BLaER1 treated with 17β-estradiol and CSF1 and Interleukin-3, amounts not matched to agents 10 nM and 100 nM (cell line): ENCODE measurements around the gene CNRIP1.

Source experiments
- H3K27ac ChIP-seq, 11 experiments: shearing (Covaris generic); formaldehyde crosslinking; 2 replicates each; pipeline ENCODE4 v1.8.1; 2022
- H3K27me3 ChIP-seq, 11 experiments: shearing (Covaris generic); formaldehyde crosslinking; 2 replicates each; pipeline ENCODE4 v1.8.1; 2022
- H3K36me3 ChIP-seq, 11 experiments: shearing (Covaris generic); formaldehyde crosslinking; 2 replicates each; pipeline ENCODE4 v1.8.1; 2022
- H3K4me1 ChIP-seq, 10 experiments: shearing (Covaris generic); formaldehyde crosslinking; 2 replicates each; pipeline ENCODE4 v1.8.1; 2022
- H3K4me2 ChIP-seq, 11 experiments: shearing (Covaris generic); formaldehyde crosslinking; 2 replicates each; pipeline ENCODE4 v1.8.1; 2022
- H3K4me3 ChIP-seq, 10 experiments: shearing (Covaris generic); formaldehyde crosslinking; 2 replicates each; pipeline ENCODE4 v1.8.1; 2022
- H3K9ac ChIP-seq, 11 experiments: shearing (Covaris generic); formaldehyde crosslinking; 2 replicates each; pipeline ENCODE4 v1.8.1; 2022
- H3K9me3 ChIP-seq, 11 experiments: shearing (Covaris generic); formaldehyde crosslinking; replicated peaks in 1 of 11; 2 replicates each; pipeline ENCODE4 v1.8.1; 2022
- H4K20me1 ChIP-seq, 11 experiments: shearing (Covaris generic); formaldehyde crosslinking; 2 replicates each; pipeline ENCODE4 v1.8.1; 2022
- Cebpa-rat ChIP-seq, 11 experiments: shearing (Covaris generic); IDR thresholded peaks; 2 replicates each; pipeline ENCODE4 v1.8.1; 2022

Gene CNRIP1

DNA sequence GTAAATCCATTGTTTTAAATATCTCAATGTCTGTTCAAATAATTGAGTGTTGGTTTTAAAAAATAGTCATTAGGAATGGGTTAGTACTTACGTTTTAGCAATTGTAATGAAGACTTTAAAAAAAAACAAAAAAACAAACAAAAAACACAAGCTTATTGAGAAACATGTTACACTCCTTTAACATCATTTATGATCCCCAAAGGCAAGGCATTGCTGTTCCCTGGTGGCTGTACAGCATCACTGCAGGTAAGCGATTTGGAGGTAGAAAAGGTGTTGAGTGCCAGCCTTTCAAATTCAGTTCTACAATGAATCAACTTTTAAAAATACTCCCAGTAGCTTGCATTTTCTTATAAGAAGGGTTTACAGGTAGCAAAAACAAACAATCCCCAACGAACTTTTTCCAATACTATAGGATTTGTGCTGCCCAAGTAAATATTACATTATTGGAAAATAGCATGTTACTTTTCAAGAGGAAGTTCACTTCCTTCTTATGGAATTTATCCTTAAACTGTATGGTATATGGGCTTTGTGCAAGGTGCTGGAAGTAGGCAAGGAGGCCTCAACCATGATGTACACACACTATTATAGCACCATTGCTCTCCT, 27.5 kb downstream of the CNRIP1 start:
- Histone ChIP-seq H3K4me1 (peaks cover 12 to 72% (median 15%) of the 10 kb centered on the region in 10 experiments), H3K9me3 (no peaks in the 10 kb centered on the region)

DNA sequence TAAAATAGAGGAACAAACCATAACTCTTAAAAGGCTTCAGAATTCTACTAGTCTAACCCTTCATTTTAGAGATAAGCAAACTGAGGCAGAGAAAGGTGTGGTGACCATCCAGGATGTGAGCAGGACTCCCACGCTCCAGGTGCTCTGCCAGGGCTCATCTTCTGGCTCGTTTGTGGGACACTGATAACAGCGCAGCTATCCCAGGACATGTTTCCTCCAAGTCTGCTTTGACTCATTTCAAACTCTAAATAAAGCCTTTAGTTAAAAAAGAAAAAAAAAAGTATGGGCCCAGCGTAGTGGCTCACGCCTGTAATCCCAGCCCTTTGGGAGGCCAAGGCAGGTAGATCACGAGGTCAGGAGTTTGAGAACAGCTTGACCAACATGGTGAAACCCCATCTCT, 28.4 kb downstream of the CNRIP1 start:
- peak overlapping the region in 3 of 11 experiments; percentile 13 to 20 (median 15); a peak in 1 of 22 replicates for H3K9ac ChIP-seq
- H3K4me1 ChIP-seq = peaks cover 12 to 80% (median 15%) of the 10 kb centered on the region in 10 experiments
- no peak overlapping the region for H3K4me3 ChIP-seq

More for the DNA sequence above, 27.5 kb downstream of the CNRIP1 start:
- no peak for TF ChIP-seq Cebpa-rat (IDR thresholded peaks at IDR 0.05)
- peak overlapping the region in 1 of 11 experiments; percentile 4; a peak in 1 of 22 replicates for H3K4me2 ChIP-seq
- H4K20me1 ChIP-seq = no peaks in the 10 kb centered on the region
- no peak overlapping the region for H3K4me3 ChIP-seq
- no peak overlapping the region for H3K27ac ChIP-seq
- H3K36me3 ChIP-seq = no peaks in the 10 kb centered on the region
- H3K9ac ChIP-seq = no peak overlapping the region
- H3K27me3 ChIP-seq = no peaks in the 10 kb centered on the region

DNA sequence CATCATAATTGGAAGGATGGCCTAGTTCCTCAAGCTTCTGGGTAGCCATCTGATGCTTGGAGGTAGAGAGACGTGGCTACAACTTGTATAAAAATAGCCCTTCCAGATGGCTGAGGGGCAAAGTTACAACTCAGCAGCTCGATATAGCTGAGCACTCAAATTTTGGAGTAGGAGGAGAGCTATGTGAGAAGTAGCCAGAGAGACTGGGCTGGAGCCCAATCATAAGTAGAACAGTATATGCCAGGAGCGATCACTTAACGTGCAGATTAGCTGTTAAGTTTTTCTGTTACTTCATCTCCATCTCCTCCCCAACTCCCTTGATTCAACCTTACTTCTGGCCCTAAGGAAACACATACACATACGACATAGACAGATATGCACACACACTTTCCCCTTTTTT, 28.8 kb downstream of the CNRIP1 start:
- no peak overlapping the region for H3K4me3 ChIP-seq
- no peaks in the 10 kb centered on the region for H3K9me3 ChIP-seq
- H3K27me3 ChIP-seq = no peaks in the 10 kb centered on the region
- no peaks in the 10 kb centered on the region for H4K20me1 ChIP-seq
- no peak for TF ChIP-seq Cebpa-rat (IDR thresholded peaks at IDR 0.05)
- H3K9ac ChIP-seq = peak overlapping the region in 3 of 11 experiments; percentile 13 to 18 (median 15); a peak in 1 of 22 replicates
- H3K27ac ChIP-seq = peak overlapping the region in 3 of 11 experiments; percentile 51 to 61 (median 56); a peak in 5 of 22 replicates
- H3K4me1 ChIP-seq = peaks cover 11 to 80% (median 15%) of the 10 kb centered on the region in 10 experiments
- peak overlapping the region in 3 of 11 experiments; percentile 25 to 78 (median 57); a peak in 6 of 22 replicates for H3K4me2 ChIP-seq
- H3K36me3 ChIP-seq = no peaks in the 10 kb centered on the region

More for the DNA sequence above, 28.4 kb downstream of the CNRIP1 start:
- Histone ChIP-seq H3K36me3 (no peaks in the 10 kb centered on the region), H3K9me3 (no peaks in the 10 kb centered on the region), H3K27me3 (no peaks in the 10 kb centered on the region), H3K27ac (peak overlapping the region in 3 of 11 experiments; percentile 11 to 61 (median 51); a peak in 5 of 22 replicates), H4K20me1 (no peaks in the 10 kb centered on the region), H3K4me2 (peak overlapping the region in 3 of 11 experiments; percentile 25 to 78 (median 57); a peak in 6 of 22 replicates)
- TF ChIP-seq Cebpa-rat (IDR thresholded peaks at IDR 0.05) = no peak

DNA sequence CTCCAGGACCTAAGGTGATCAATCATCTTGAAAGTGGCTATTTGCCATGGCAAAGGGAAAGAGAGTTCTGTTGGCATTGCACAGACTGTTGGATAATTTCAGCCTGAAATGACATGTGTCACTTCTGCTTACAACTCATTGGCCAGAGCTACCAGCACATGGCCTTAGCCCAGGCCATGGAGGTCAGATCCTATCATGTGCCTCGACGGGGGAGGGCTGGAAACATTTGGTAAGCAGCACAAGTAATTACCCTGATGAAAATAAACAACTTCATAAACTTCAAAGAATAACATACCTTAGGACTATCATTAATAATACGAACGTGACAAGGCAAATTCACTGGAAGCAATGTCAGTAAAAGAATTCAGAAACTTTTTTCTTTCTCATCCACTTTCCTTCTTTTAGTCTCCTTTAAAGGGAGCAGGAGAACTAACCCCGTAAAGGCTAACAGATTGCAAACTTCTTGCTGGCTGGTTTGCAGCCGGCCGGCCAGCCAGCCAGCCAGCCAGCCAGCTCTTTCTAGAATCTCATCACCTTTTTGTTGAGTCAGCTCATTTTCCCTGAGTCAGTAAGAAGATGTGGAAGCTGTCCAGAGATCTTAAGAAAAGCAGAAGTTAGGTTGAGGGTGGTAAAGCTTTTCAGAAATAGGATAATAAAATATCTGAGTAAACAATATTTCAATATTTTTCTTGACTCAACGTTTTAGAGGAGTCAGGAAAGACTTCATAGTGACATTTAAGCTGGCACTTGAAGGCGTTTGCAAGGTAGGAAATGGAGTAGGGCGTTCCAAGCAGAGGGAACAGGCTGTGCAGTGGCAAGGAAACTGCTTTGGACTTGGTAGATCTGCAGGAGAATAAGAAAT, 31.9 kb downstream of the CNRIP1 start:
- Histone ChIP-seq H4K20me1 (no peaks in the 10 kb centered on the region), H3K36me3 (no peaks in the 10 kb centered on the region), H3K4me3 (peak overlapping the region in 1 of 10 experiments; percentile 15; a peak in 2 of 20 replicates), H3K9me3 (no peaks in the 10 kb centered on the region), H3K27ac (peak overlapping the region in 5 of 11 experiments; percentile 39 to 76 (median 62); a peak in 8 of 22 replicates), H3K9ac (peak overlapping the region in 3 of 11 experiments; percentile 35 to 64 (median 57); a peak in 5 of 22 replicates), H3K27me3 (no peaks in the 10 kb centered on the region), H3K4me1 (peaks cover 0 to 78% (median 2%) of the 10 kb centered on the region in 10 experiments; a peak in 9 of 20 replicates), H3K4me2 (peak overlapping the region in 4 of 11 experiments; percentile 64 to 82 (median 78); a peak in 8 of 22 replicates)
- no peak for TF ChIP-seq Cebpa-rat (IDR thresholded peaks at IDR 0.05)

DNA sequence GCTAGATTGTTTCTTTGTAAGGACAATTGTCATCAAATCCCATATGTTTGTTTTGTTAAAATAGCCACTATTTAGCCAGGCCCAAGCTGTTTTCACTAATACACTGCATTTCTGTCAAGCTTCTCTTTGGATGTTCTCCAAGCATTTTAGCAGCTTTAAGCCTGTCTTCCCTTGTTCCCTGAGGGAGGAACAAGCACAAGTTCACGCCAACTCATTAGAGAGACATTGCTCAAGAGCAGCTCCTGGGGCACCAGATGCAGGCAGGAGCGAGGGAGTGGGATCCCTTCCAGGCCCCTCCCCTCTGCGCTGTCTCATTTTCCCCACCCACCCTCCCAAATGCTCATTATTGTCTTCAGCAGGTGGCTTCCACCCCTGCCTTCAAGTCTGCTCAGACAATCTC, 34.9 kb downstream of the CNRIP1 start:
- TF ChIP-seq Cebpa-rat (IDR thresholded peaks at IDR 0.05) = no peak
- Histone ChIP-seq H3K27ac (no peak overlapping the region), H3K4me2 (peak overlapping the region in 2 of 11 experiments; percentile 17 to 31; a peak in 1 of 22 replicates), H3K9ac (no peak overlapping the region), H4K20me1 (no peaks in the 10 kb centered on the region), H3K4me3 (no peak overlapping the region), H3K27me3 (no peaks in the 10 kb centered on the region), H3K4me1 (peaks cover 0 to 49% (median 2%) of the 10 kb centered on the region in 10 experiments; a peak in 10 of 20 replicates), H3K36me3 (no peaks in the 10 kb centered on the region), H3K9me3 (no peaks in the 10 kb centered on the region)

DNA sequence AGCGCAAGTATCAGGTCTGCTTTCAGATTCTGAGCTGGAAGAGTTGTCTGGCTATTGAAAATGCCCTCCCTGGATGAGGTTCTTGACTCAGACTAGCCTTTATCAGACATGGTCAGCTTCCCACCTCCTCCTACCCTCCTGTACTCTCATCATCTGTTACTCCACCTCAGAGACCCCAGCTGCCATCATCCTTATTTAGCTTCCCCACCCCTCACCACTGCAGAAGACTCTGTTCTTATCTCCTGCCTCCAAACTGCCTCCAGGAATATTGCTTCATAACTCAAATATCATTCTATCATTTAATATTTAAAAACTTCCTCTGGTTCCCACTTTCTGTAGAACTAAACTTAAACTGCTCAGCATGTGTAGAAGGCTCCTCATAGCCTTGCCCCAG, 36.3 kb downstream of the CNRIP1 start:
- Histone ChIP-seq H3K27ac (no peak overlapping the region), H3K9ac (no peak overlapping the region), H3K9me3 (no peaks in the 10 kb centered on the region), H3K4me3 (no peak overlapping the region), H4K20me1 (no peaks in the 10 kb centered on the region), H3K4me2 (no peak overlapping the region), H3K27me3 (no peaks in the 10 kb centered on the region), H3K36me3 (no peaks in the 10 kb centered on the region), H3K4me1 (peaks cover 0 to 34% (median 12%) of the 10 kb centered on the region in 10 experiments; a peak in 14 of 20 replicates)
- no peak for TF ChIP-seq Cebpa-rat (IDR thresholded peaks at IDR 0.05)

DNA sequence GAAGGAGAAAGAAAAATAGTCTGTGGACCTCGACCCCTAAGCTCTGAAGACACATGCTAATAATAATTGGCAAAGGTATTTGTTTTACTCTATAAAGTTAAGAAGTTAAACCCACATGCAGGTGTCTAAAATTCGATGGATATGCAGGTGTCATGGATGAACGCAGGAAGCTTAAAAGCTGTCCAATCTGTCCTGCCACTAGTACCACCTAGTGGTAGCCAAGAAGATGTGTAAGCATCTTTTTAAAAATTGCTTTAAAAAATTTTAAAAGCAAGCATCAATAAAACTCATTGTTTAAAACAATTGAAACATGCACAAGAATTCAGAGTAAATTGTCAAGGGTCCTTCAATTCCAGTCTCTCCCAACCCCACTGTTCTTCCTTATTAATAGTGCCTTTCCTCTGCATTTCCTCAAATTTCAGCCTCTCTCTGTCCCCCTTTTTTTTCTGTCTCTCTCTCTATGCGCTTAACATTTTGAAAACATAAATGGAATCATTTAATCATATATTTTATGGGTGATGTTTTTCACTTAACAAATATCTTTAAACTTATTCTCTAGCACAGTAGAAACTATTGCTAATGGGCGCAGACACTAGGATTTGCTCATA, 36.8 kb downstream of the CNRIP1 start:
- no peak overlapping the region for H3K27ac ChIP-seq
- H3K36me3 ChIP-seq = no peaks in the 10 kb centered on the region
- H3K4me1 ChIP-seq = peaks cover 0 to 29% (median 12%) of the 10 kb centered on the region in 10 experiments; a peak in 12 of 20 replicates
- no peaks in the 10 kb centered on the region for H3K9me3 ChIP-seq
- no peak for TF ChIP-seq Cebpa-rat (IDR thresholded peaks at IDR 0.05)
- no peak overlapping the region for H3K4me2 ChIP-seq
- no peak overlapping the region for H3K9ac ChIP-seq
- H3K27me3 ChIP-seq = no peaks in the 10 kb centered on the region
- H4K20me1 ChIP-seq = no peaks in the 10 kb centered on the region
- H3K4me3 ChIP-seq = no peak overlapping the region

DNA sequence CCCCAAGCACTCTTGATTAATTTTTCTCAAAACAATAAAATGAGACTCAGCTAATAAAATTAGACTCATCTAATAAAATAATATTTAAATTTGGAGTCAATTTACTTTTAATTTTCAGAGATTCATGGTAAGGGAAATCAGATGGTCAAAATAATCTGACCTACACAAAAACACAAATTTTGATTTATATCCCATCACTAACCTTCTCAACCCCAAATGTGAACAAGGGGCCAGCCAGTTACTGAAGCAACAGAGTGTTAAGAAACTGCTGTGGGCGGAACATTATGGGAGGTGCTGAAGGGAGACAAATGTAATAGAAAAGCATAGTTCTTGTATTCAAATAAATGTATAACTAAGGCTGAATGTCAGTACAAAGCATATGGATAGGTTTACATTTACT, 39.0 kb downstream of the CNRIP1 start:
- no peak for TF ChIP-seq Cebpa-rat (IDR thresholded peaks at IDR 0.05)

More for the DNA sequence above, 39.0 kb downstream of the CNRIP1 start:
- H3K27ac ChIP-seq = no peak overlapping the region
- no peaks in the 10 kb centered on the region for H3K27me3 ChIP-seq
- peaks cover 0 to 14% (median 8%) of the 10 kb centered on the region in 10 experiments; a peak in 9 of 20 replicates for H3K4me1 ChIP-seq
- H4K20me1 ChIP-seq = no peaks in the 10 kb centered on the region
- H3K9me3 ChIP-seq = no peaks in the 10 kb centered on the region
- no peak overlapping the region for H3K4me2 ChIP-seq
- no peak overlapping the region for H3K9ac ChIP-seq
- no peak overlapping the region for H3K4me3 ChIP-seq
- no peaks in the 10 kb centered on the region for H3K36me3 ChIP-seq
